IMR-90 (cell line): Measurements from ENCODE around the gene ACTA2. TPM values are rescaled to one million over a fixed set of nuclear protein-coding genes. Genes with fewer than 3 reads are reported as not detected.

Experiments
- ATAC-seq: fragments of 200-7000 bp; cut with Tn5 transposase; 2 replicates; pipeline ENCODE4 v1.9.1; 2020; ENCODE audit warnings: low read depth, mild to moderate bottlenecking, moderate library complexity
- BruUV-seq: library from RNA; stranded (reverse); fragments of 400-500 nt; replicated peaks from 2 replicates; lab custom pipeline; 2021; lab: Mats Ljungman, UMichigan
- CTCF ChIA-PET: fragments of 300-600 bp; formaldehyde crosslinking; extraction: SDS; loops from one replicate; lab custom pipeline; 2021; ENCODE audit warnings: antibody characterized with exemption; lab: Yijun Ruan, JAX
- POLR2A ChIA-PET: fragments of 300-600 bp; sonication (Branson Sonifier 250); formaldehyde crosslinking; loops from one replicate; lab custom pipeline; 2022; ENCODE audit warnings: antibody characterized with exemption; ENCODE audit not compliant: unreplicated experiment; lab: Charles Lee
- DNase-seq: peaks from one replicate; pipeline ENCODE4 v3.0.0; 2013
- H2AFZ ChIP-seq: replicated peaks from 2 replicates; pipeline ENCODE3; 2013; ENCODE audit warnings: low read length, mild to moderate bottlenecking; ENCODE audit not compliant: poor library complexity
- H2AK5ac ChIP-seq: 2 replicates; pipeline ENCODE4 v1.6.1; 2013; ENCODE audit warnings: low read depth, low read length, inconsistent platforms
- H2AK9ac ChIP-seq: replicated peaks from 2 replicates; pipeline ENCODE3; 2013; ENCODE audit warnings: mild to moderate bottlenecking, low read depth, low read length, moderate library complexity; ENCODE audit not compliant: poor library complexity
- H2BK120ac ChIP-seq: 2 replicates; pipeline ENCODE4 v1.6.1; 2013; ENCODE audit warnings: low read depth, low read length, inconsistent platforms
- H2BK15ac ChIP-seq: 3 replicates; pipeline ENCODE4 v1.6.1; 2013; ENCODE audit warnings: low read depth, low read length, inconsistent platforms
- H2BK20ac ChIP-seq: 2 replicates; pipeline ENCODE4 v1.6.1; 2013; ENCODE audit warnings: low read depth, mild to moderate bottlenecking, inconsistent platforms, low read length, moderate library complexity
- H2BK5ac ChIP-seq: 2 replicates; pipeline ENCODE4 v1.6.1; 2013; ENCODE audit warnings: mild to moderate bottlenecking, low read depth, low read length, inconsistent platforms; ENCODE audit not compliant: poor library complexity, severe bottlenecking
- H3K14ac ChIP-seq: replicated peaks from 2 replicates; pipeline ENCODE4 v1.6.1; 2013; ENCODE audit warnings: low read depth, low read length, inconsistent platforms
- H3K18ac ChIP-seq: 2 replicates; pipeline ENCODE4 v1.6.1; 2013; ENCODE audit warnings: low read depth, low read length, control low read depth
- H3K23ac ChIP-seq: 2 replicates; pipeline ENCODE4 v1.6.1; 2013; ENCODE audit warnings: low read depth, low read length, inconsistent platforms
- H3K27ac ChIP-seq: 2 replicates; pipeline ENCODE4 v1.5.1; 2013; ENCODE audit warnings: mild to moderate bottlenecking, control low read depth, low read length; ENCODE audit not compliant: insufficient read depth
- H3K27me3 ChIP-seq: 2 replicates; pipeline ENCODE4 v1.6.1; 2013; ENCODE audit warnings: low read length; ENCODE audit not compliant: control insufficient read depth, insufficient read depth
- H3K36me3 ChIP-seq: 2 replicates; pipeline ENCODE4 v1.6.1; 2013; ENCODE audit warnings: low read length, mixed read lengths; ENCODE audit not compliant: control insufficient read depth, insufficient read depth
- H3K4ac ChIP-seq: 2 replicates; pipeline ENCODE4 v1.6.1; 2013; ENCODE audit warnings: low read depth, low read length, inconsistent platforms
- H3K4me1 ChIP-seq: 2 replicates; pipeline ENCODE4 v1.6.1; 2013; ENCODE audit warnings: low read length, mixed read lengths; ENCODE audit not compliant: control insufficient read depth, insufficient read depth
- H3K4me2 ChIP-seq: 2 replicates; pipeline ENCODE4 v1.6.1; 2013; ENCODE audit warnings: low read depth, mild to moderate bottlenecking, control low read depth, low read length, moderate library complexity
- H3K4me3 ChIP-seq: 2 replicates; pipeline ENCODE4 v1.5.1; 2013; ENCODE audit warnings: low read depth, mild to moderate bottlenecking, control low read depth, low read length, moderate library complexity; ENCODE audit not compliant: insufficient read depth
- H3K56ac ChIP-seq: 2 replicates; pipeline ENCODE4 v1.6.1; 2013; ENCODE audit warnings: low read length, inconsistent platforms; ENCODE audit not compliant: insufficient read depth; ENCODE audit errors: extremely low read depth
- H3K79me1 ChIP-seq, 2 experiments: 2 replicates each; pipeline ENCODE4 v1.6.1; 2013; ENCODE audit warnings: low read length in 2 of 2, inconsistent platforms in 1 of 2, low read depth in 1 of 2
- H3K9ac ChIP-seq: 2 replicates; pipeline ENCODE4 v1.6.1; 2013; ENCODE audit warnings: low read depth, low read length, control low read depth
- H3K9me1 ChIP-seq: 2 replicates; pipeline ENCODE4 v1.6.1; 2013; ENCODE audit warnings: low read length, inconsistent platforms; ENCODE audit not compliant: insufficient read depth
- H3K9me3 ChIP-seq: 2 replicates; pipeline ENCODE4 v1.6.1; 2013; ENCODE audit warnings: low read length; ENCODE audit not compliant: control insufficient read depth, insufficient read depth
- H4K20me1 ChIP-seq: 2 replicates; pipeline ENCODE4 v1.6.1; 2013; ENCODE audit warnings: low read length, inconsistent platforms; ENCODE audit not compliant: insufficient read depth
- H4K5ac ChIP-seq: 2 replicates; pipeline ENCODE4 v1.6.1; 2013; ENCODE audit warnings: mild to moderate bottlenecking, low read depth, low read length, control low read depth
- H4K8ac ChIP-seq, 2 experiments: 2 replicates each; pipeline ENCODE4 v1.6.1; 2013; ENCODE audit warnings: low read depth in 2 of 2, low read length in 2 of 2, control low read depth in 1 of 2, inconsistent platforms in 1 of 2
- H4K91ac ChIP-seq: 2 replicates; pipeline ENCODE4 v1.6.1; 2013; ENCODE audit warnings: low read depth, low read length, inconsistent platforms; ENCODE audit not compliant: insufficient read depth
- BHLHE40 ChIP-seq: fragments of 150-350 bp; IDR thresholded peaks from 2 replicates; pipeline ENCODE4 v1.6.1; 2016; ENCODE audit warnings: mild to moderate bottlenecking, low read depth, low read length
- MXI1 ChIP-seq: IDR thresholded peaks from 2 replicates; pipeline ENCODE4 v1.6.1; 2012; ENCODE audit warnings: low read depth, mild to moderate bottlenecking, low read length, moderate library complexity, borderline replicate concordance
- POLR2A ChIP-seq: IDR thresholded peaks from 2 replicates; pipeline ENCODE4 v1.6.1; 2012; ENCODE audit warnings: mild to moderate bottlenecking, low read depth, low read length
- RAD21 ChIP-seq: IDR thresholded peaks from 2 replicates; pipeline ENCODE4 v1.6.1; 2012; ENCODE audit warnings: low read length, improper control_type of control experiment
- RFX5 ChIP-seq: IDR thresholded peaks from 2 replicates; pipeline ENCODE4 v1.8.0; 2012; ENCODE audit warnings: low read depth, mild to moderate bottlenecking, low read length, moderate library complexity
- WGBS, 2 experiments: methylation state at CpG; one replicate each; pipeline versions ENCODE4 v1.1.5 to v1.1.7; 2013; ENCODE audit warnings: missing lambda C conversion rate in 2 of 2; ENCODE audit not compliant: insufficient read length in 1 of 2; ENCODE audit errors: extremely low coverage in 2 of 2; 5-methylcytosine and 5-hydroxymethylcytosine counted together
- dilution Hi-C: fragments of 300-500 bp; cut with HindIII; formaldehyde crosslinking; loops from one replicate; pipeline ENCODE4 v1.14.3; 2018; ENCODE audit warnings: low sequenced_read_pairs; ENCODE audit not compliant: unreplicated experiment
- in situ Hi-C: fragments of 300-500 bp; cut with MboI; formaldehyde crosslinking; loops from 3 replicates; pipeline ENCODE4 v1.14.3; 2019; ENCODE audit warnings: low sequenced_read_pairs, inconsistent platforms, mixed read lengths
- intact Hi-C: fragments of 100-400 bp; cut with micrococcal nuclease; formaldehyde crosslinking; loops from 2 replicates; pipeline ENCODE4 v1.10.0; 2022
- polyA plus RNA-seq, 3 experiments: library from polyadenylated mRNA; depleted of rRNA; stranded (reverse); fragments of >200 nt; gene quantifications; 2 replicates each; pipeline ENCODE4 v1.2.3, GENCODE V29; 2012; ENCODE audit warnings: low replicate concordance in 1 of 3
- total RNA-seq: library from RNA; depleted of rRNA; stranded (reverse); fragments of >200 nt; gene quantifications from 2 replicates; pipeline ENCODE4 v1.2.3, GENCODE V29; 2012

The ACTA2 gene
- total and polyA plus RNA-seq, 2 of the 4 experiments (the other 2 are of a cell fraction): 978 to 1,235 TPM

GRCh38 chr10:88941026-88941425 is 11.5 kb downstream of the ACTA2 start:
- peaks cover 68% of the 10 kb centered on the region for H3K36me3 ChIP-seq
- dilution Hi-C loops: no loop called here

More at GRCh38 chr10:88941026-88941425, 11.5 kb downstream of the ACTA2 start:
- Histone ChIP-seq H3K4me1 (no peaks in the 10 kb centered on the region), H3K9me3 (no peaks in the 10 kb centered on the region), H4K8ac (no peak overlapping the region), H3K4ac (no peak overlapping the region), H4K20me1 (peaks cover 32% of the 10 kb centered on the region), H3K27ac (no peak overlapping the region), H2BK15ac (no peak overlapping the region), H3K56ac (no peak overlapping the region), H2AFZ (no peak overlapping the region), H3K4me2 (no peak overlapping the region), H3K23ac (no peak overlapping the region), H3K14ac (no peak overlapping the region), H2AK9ac (no peak overlapping the region), H3K79me1 (peaks cover 17 to 44% of the 10 kb centered on the region in 2 experiments; a peak in 3 of 4 replicates), H4K5ac (no peak overlapping the region), H2BK120ac (no peak overlapping the region), H3K27me3 (no peaks in the 10 kb centered on the region), H4K91ac (no peak overlapping the region), H3K9me1 (peaks cover 3% of the 10 kb centered on the region; the same call in 1 of the 2 replicates), H2BK20ac (no peak overlapping the region), H2AK5ac (no peak overlapping the region), H3K4me3 (no peak overlapping the region), H3K9ac (no peak overlapping the region), H2BK5ac (no peak overlapping the region), H3K18ac (no peak overlapping the region)
- intact Hi-C loops (no loop called here), in situ Hi-C loops (loop anchor here (5.0 kb wide), 2 partner anchors 41 to 271 kb away; no protein-coding TSS in a partner anchor)
- 96% methylated on average over 4 of the region's 6 CpGs; no CpG with 5 or more reads in 1 of the 2 experiments for whole genome bisulfite sequencing, 2 experiments
- ChIA-PET POLR2A (no interaction called here), CTCF (interaction anchor here (0.7 to 1.3 kb wide), 2 partner anchors 46 kb away, joined by 3 to 4 read pairs; no protein-coding TSS in a partner anchor)
- TF ChIP-seq MXI1 (no peak), BHLHE40 (no peak), RFX5 (no peak), POLR2A (no peak), RAD21 (no peak)
- DNase-seq (no peak), ATAC-seq (no peak)
- BruUV-seq: no TSS peak
